DOHH2 (cell line): Measurements from ENCODE around the gene HPSE.

ENCODE experiments used
- H3F3A ChIP-seq: fragments of 200-600 bp; sonication (generic), shearing (Covaris generic); 2 replicates; pipeline ENCODE4 v1.6.0; 2016; ENCODE audit warnings: antibody characterized with exemption, mild to moderate bottlenecking; ENCODE audit not compliant: control insufficient read depth, insufficient read depth
- H3K27ac ChIP-seq: fragments of 200-600 bp; sonication (generic); 2 replicates; pipeline ENCODE4 v1.5.1; 2014; ENCODE audit warnings: low read depth, mild to moderate bottlenecking, low read length, moderate library complexity
- H3K27me3 ChIP-seq: fragments of 200-600 bp; sonication (generic); 2 replicates; pipeline ENCODE4 v1.6.1; 2014; ENCODE audit warnings: mild to moderate bottlenecking, low read length, mixed read lengths; ENCODE audit not compliant: control insufficient read depth
- H3K36me3 ChIP-seq: fragments of 200-600 bp; sonication (generic); 2 replicates; pipeline ENCODE4 v1.6.1; 2014; ENCODE audit warnings: mild to moderate bottlenecking, low read length, moderate library complexity, mixed read lengths; ENCODE audit not compliant: control insufficient read depth
- H3K4me1 ChIP-seq: fragments of 200-600 bp; sonication (generic); 2 replicates; pipeline ENCODE4 v1.6.1; 2014; ENCODE audit warnings: mild to moderate bottlenecking, low read length, mixed read lengths; ENCODE audit not compliant: control insufficient read depth
- H3K4me2 ChIP-seq: fragments of 200-600 bp; sonication (generic); 2 replicates; pipeline ENCODE4 v1.6.0; 2014; ENCODE audit warnings: mild to moderate bottlenecking, low read length, moderate library complexity
- H3K4me3 ChIP-seq: fragments of 200-600 bp; sonication (generic); 2 replicates; pipeline ENCODE4 v1.5.1; 2014; ENCODE audit warnings: mild to moderate bottlenecking, low read length, mixed read lengths
- H3K79me2 ChIP-seq: fragments of 200-600 bp; sonication (generic); 2 replicates; pipeline ENCODE4 v1.6.1; 2014; ENCODE audit warnings: mild to moderate bottlenecking, low read length, mixed read lengths; ENCODE audit not compliant: control insufficient read depth
- H3K9me2 ChIP-seq: fragments of 200-600 bp; sonication (generic); replicated peaks from 2 replicates; pipeline ENCODE4 v1.6.1; 2014; ENCODE audit warnings: mild to moderate bottlenecking, low read length, mixed read lengths; ENCODE audit not compliant: control insufficient read depth
- H3K9me3 ChIP-seq: fragments of 200-600 bp; sonication (generic); 2 replicates; pipeline ENCODE4 v1.6.1; 2014; ENCODE audit warnings: antibody characterized with exemption, low read length, mixed read lengths; ENCODE audit not compliant: control insufficient read depth, insufficient read depth
- H4K20me1 ChIP-seq: fragments of 200-600 bp; sonication (generic); 2 replicates; pipeline ENCODE4 v1.6.0; 2014; ENCODE audit warnings: low read depth, mild to moderate bottlenecking, antibody characterized with exemption, low read length, moderate library complexity; ENCODE audit not compliant: control insufficient read depth, insufficient read depth
- EZH2phosphoT487 ChIP-seq: fragments of 200-600 bp; sonication (generic); IDR thresholded peaks from 2 replicates; pipeline ENCODE4 v1.6.1; 2017; ENCODE audit warnings: borderline replicate concordance, mild to moderate bottlenecking, antibody characterized with exemption, low read length, moderate library complexity, mixed read lengths
- TF ChIP-seq, protein P1 (sequence below): fragments of 200-600 bp; sonication (generic); IDR thresholded peaks from one replicate; pipeline ENCODE4 v1.5.1; 2014; ENCODE audit warnings: antibody characterized with exemption, mild to moderate bottlenecking, low read depth, low read length; ENCODE audit not compliant: poor library complexity, severe bottlenecking

HPSE gene

DNA sequence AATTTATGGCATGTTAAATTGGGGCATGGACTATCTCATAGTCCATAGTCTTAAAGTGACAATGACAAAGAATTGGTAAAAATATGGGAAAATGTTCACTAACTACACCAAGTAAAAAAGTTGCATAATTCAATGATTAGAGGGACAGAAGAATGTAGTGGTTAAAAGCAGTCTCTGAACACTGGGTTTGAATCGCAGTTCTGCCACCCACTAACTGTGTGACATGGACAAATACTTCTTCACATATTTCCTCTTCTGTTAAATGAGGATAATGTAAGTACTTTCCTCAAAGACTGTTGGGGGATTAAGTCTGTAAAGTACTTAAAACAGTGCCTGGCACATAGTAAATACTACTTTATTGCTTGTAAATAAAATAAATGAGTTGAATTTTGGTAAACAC, 65.4 kb downstream of the HPSE start:
- H3K4me1 ChIP-seq, result peaks cover 13% of the 10 kb centered on the region
- H3K9me2 ChIP-seq, result no peaks in the 10 kb centered on the region
- H3K27ac ChIP-seq, result no peak overlapping the region
- no peak overlapping the region for H3K4me2 ChIP-seq
- 0 out of 2 replicates have a peak, but pooled peaks cover 5% of the 10 kb centered on the region for H3F3A ChIP-seq
- no peaks in the 10 kb centered on the region for H3K27me3 ChIP-seq
- no peaks in the 10 kb centered on the region for H4K20me1 ChIP-seq
- TF ChIP-seq, protein P1, sequence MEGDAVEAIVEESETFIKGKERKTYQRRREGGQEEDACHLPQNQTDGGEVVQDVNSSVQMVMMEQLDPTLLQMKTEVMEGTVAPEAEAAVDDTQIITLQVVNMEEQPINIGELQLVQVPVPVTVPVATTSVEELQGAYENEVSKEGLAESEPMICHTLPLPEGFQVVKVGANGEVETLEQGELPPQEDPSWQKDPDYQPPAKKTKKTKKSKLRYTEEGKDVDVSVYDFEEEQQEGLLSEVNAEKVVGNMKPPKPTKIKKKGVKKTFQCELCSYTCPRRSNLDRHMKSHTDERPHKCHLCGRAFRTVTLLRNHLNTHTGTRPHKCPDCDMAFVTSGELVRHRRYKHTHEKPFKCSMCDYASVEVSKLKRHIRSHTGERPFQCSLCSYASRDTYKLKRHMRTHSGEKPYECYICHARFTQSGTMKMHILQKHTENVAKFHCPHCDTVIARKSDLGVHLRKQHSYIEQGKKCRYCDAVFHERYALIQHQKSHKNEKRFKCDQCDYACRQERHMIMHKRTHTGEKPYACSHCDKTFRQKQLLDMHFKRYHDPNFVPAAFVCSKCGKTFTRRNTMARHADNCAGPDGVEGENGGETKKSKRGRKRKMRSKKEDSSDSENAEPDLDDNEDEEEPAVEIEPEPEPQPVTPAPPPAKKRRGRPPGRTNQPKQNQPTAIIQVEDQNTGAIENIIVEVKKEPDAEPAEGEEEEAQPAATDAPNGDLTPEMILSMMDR, result no peak
- no peak for TF ChIP-seq EZH2phosphoT487
- H3K79me2 ChIP-seq, result no peaks in the 10 kb centered on the region
- no peaks in the 10 kb centered on the region for H3K9me3 ChIP-seq
- peaks cover 40% of the 10 kb centered on the region for H3K36me3 ChIP-seq
- no peak overlapping the region for H3K4me3 ChIP-seq

- Histone ChIP-seq H3K27ac (no peak overlapping the region), H3F3A (0 out of 2 replicates have a peak, but pooled peaks cover 5% of the 10 kb centered on the region), H3K36me3 (peaks cover 38% of the 10 kb centered on the region), H3K27me3 (no peaks in the 10 kb centered on the region), H3K4me3 (no peak overlapping the region), H4K20me1 (no peaks in the 10 kb centered on the region), H3K9me3 (no peaks in the 10 kb centered on the region), H3K9me2 (no peaks in the 10 kb centered on the region), H3K4me2 (no peak overlapping the region), H3K79me2 (no peaks in the 10 kb centered on the region), H3K4me1 (peaks cover 11% of the 10 kb centered on the region)
- TF ChIP-seq, protein P1, result no peak
- no peak for TF ChIP-seq EZH2phosphoT487
These were observed 66.2 kb downstream of the HPSE start for GRCh38 chr4:83268491-83268890.

GRCh38 chr4:83267830-83268475, 66.7 kb downstream of the HPSE start:
- H4K20me1 ChIP-seq, result no peaks in the 10 kb centered on the region
- 0 out of 2 replicates have a peak, but pooled peaks cover 5% of the 10 kb centered on the region for H3F3A ChIP-seq
- TF ChIP-seq, protein P1, result no peak
- TF ChIP-seq EZH2phosphoT487, result no peak
- H3K4me1 ChIP-seq, result peaks cover 6% of the 10 kb centered on the region
- H3K4me3 ChIP-seq, result no peak overlapping the region
- no peak overlapping the region for H3K4me2 ChIP-seq
- no peaks in the 10 kb centered on the region for H3K79me2 ChIP-seq
- H3K27ac ChIP-seq, result no peak overlapping the region
- H3K9me2 ChIP-seq, result no peaks in the 10 kb centered on the region
- no peaks in the 10 kb centered on the region for H3K9me3 ChIP-seq
- H3K36me3 ChIP-seq, result peaks cover 38% of the 10 kb centered on the region
- H3K27me3 ChIP-seq, result no peaks in the 10 kb centered on the region
